ENCODE results near the gene SAPCD1.
A peak's percentile ranks its signal among the peaks of the same experiment; 100 is the strongest.

Gene SAPCD1

DNA sequence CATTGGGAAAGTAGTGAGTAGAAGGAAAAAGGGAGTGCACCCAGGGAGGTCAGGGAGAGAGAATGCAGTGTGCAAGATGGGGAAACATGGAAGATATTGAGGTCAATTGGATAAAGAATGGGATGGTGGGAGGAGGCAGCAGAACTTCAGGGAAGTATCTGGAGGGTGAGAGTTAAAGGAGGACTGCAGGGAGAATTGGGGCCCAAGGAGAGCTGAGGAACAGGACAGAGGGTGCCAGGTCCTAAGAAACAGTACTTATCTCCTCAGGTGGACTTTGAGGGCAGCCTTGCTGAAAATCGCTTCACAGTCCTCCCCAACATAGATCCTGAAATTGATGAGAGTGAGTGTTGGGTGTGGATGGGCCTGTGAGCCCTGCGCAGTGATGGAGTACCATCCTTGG lies 4.2 kb upstream of the SAPCD1 start:
- DNase-seq: no peak

DNA sequence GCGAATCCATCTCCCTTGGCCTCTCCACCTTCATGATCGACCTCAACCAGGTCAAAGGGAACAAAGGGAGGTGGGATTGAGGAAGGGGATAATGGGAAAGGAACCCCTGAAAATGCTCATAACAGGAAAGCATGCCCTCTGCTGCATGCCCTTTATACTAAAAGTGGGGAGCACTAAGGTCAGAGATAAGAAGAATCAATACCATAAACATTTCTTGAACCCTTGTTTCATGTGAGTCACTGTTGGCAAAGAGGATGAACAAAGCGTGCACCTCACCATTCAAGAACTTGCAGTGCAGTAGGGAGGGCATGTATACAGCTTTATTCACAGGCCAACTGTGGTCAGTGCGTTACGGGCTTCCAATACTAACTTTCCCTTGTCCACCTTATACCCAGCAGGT lies 1.7 kb upstream of the SAPCD1 start:
- DNase-seq: no peak

DNA sequence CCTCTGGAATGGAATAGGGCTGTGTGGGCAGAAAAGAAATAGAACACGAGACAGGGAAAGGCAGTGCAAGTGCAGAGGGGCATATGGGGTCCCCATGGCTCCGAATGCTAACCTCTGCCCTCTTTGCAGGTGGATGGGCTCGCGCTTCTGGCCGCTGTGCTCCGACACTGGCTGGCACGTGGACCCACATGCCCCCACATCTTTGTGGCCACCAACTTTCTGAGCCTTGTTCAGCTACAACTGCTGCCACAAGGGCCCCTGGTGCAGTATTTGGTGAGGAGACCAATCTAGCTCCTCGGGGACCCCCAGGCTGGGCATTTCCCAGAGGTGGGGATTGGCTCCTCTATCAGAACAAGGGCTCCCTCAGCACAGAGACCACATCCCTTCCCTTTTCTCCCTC lies 1.1 kb upstream of the SAPCD1 start:
- no peak for DNase-seq

DNA sequence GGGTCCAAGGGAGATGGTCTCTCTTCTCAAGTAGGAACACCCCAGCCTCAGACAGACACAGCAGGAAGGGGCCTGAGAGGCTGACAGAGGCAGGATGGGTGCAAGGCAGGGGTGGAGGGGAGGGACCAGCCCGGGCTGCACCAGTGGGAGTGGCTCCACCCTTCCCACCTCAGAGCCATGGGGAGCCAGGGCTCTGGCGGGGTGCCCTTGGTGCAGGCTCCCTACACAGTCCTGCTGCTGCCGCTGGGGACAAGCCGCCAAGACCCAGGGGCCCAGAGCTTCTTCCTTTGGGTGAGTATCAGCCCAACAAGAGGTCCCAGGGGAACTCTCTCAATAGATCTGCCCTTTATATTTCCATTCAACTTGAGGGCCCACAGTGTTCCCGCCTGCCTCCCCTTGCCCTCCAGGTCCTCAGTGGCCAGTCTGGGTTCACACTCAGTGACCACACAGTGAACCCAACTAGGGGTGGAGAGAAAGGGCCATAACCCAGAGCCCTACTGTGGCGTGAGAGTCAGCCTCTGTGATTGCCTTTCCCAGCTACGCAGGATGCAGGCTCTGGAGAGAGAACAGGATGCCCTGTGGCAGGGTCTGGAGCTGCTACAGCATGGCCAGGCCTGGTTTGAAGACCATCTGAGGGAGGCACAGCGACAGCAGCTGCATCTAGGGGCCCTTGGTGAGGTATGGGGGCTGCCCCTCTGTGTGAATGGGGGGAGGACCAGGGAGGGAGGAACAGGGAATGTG lies 592 bp downstream of the SAPCD1 start:
- DNase-seq: no peak

DNA sequence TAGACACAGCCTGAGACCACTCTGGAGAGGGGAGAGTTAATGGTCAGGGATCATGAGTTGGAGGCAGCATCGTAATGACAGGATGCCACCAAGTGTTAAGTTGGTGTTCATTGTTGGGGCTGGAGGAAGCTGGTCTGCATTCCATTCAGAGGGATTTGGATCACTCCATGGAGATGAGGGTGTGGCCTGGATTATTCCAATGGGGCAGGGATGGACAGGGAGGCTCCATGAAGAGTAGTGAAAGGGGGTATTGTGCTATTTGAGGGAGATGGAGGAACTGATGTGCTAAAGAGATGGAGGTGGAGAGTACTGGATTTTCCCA lies 1.1 kb downstream of the SAPCD1 start:
- no peak for DNase-seq

DNA sequence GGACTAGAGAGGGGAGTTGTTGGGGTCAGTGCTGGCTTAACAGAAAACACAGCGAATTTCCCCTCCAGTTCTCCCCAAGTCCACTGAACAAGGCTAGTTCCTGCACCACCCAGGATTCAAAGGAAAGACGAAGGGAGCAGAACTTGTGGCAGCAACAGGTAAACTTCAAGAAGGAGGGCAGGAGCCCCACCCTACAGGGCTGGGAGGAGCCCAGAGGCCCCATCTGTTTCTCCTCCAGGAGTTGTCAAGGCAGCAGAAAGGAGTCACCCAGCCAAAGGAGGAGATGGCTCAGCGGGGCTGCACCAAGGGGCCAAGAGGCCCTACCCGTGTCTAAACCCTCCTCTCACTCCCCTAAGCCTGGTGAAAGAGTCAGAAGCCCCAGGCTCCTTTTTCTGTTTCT lies 1.7 kb downstream of the SAPCD1 start:
- DNase-seq: no peak

DNA sequence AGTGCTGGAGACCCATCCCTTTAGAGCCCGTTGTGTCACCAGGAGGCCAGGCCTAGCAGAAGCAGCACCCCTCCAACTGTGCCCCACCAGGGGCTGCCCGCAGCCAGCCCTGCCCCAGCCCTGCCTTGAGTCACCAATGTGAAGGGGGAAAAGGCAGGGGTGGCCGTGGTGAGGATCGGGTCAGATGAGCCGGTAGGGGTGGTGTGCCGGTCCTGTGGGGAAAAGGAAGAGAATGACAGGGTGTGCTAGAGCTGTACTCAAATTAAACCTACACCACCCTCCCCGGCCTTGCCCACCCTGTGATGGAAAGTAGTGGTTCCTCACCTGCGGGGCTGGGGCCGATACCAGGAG lies 3.1 kb downstream of the SAPCD1 start:
- no peak for DNase-seq

DNA sequence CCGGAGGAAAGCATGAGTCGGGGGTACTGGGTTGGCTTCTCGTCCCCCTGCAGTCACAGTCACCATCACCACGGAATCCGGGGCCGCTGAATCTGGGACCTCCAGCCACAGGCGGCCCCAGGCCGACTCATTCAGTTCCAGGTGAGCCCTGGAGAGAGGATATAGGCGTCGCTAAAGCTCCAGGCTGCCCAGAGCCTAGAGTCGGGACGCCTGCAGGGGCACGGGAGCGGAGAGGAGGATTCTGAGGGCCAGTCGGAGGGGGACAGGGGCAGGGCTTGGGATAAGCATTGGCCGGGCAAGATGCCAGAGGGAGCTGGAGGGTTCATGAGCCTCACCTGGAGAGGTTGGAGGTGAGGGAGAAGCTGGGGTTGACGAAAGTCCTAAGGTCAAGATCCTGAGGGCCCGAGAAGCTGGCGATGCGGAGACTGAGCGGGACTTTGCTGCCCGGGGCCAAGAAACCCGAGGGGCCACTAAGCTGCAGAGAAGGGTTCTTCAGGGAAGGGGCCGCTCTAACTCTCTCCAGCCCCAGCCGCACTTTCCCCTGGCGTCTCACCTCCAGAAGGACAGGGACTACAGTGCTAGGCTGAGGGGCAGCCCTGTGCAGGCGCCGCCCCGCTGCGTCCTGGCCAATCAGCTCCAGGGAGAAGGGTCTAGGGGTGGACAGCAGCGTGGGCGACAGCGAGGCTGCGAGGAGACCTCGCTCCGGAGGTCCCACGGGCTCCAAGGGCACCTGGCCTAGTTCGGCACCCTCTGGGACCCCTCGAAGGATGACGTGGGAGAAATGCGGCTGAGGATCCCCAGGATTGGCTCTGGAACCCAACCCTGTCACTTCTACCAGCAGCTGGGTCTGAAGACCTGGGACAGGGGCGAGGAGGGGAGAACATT lies 3.7 kb downstream of the SAPCD1 start:
- no peak for DNase-seq

DNA sequence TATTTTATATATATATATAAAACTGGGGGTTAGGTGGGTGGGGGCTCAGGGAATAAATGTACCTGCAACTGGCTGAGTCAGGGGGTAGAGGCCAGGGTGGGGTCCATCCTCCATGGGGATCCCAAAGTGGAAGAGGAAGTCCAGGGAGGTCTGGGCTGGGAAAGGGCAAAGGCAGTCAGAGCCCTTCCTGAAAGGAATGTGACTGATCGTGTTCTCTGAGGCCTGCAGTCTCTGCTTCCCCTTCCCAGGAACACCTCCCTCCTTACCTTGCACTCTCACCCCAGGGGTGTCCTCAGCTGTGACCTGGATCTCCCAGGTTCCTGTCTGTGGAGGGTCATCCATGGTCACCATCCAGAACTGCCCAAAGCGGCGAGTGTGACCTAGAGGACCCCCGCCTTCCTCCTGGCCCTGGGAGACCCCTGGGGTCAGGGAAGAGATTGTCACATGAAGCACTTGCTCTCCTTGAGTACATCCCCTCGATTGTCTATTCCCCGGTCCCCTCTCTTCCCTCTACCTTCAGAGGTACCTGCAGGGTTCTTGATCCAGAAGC lies 4.7 kb downstream of the SAPCD1 start:
- no peak for DNase-seq

DNA sequence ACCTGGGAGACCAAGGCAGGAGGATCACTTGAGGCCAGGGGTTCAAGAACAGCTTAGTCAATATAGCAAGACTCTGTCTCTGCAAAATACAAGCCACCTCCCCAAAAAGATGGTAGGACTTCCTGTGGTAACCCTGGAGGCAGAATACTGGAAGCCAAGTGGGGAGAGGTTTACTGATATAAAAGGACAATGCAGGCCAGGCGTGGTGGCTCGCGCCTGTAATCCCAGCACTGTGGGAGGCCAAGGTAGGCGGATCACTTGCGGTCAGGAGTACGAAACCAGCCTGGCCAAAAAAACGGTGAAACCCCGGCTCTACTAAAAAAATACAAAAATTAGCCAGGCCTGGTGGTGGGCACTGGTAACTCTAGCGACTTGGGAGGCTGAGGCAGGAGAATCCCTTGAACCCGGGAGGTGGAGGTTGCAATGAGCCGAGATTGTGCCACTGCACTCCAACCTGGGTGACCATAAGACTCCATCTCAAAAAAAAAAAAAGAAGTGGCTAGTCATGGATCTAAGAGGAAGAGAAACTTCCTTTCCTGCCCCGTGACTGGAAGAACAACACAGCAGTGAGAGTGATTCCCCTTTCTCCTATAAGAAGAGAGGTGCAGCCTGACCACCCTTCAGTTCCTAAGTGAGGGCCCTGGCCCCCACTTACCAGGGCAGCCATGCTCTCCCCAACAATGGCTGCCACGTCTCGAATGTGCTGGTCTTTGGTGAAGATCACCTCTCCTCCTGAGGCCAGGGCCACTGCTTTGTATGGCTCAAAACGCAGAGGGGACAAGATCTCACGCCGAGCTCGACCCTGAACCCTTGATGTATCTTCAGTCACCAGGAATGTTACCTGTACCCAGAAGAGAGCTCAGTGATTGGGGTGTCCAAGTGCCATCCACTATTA lies 6.2 kb downstream of the SAPCD1 start:
- DNase-seq: no peak

DNA sequence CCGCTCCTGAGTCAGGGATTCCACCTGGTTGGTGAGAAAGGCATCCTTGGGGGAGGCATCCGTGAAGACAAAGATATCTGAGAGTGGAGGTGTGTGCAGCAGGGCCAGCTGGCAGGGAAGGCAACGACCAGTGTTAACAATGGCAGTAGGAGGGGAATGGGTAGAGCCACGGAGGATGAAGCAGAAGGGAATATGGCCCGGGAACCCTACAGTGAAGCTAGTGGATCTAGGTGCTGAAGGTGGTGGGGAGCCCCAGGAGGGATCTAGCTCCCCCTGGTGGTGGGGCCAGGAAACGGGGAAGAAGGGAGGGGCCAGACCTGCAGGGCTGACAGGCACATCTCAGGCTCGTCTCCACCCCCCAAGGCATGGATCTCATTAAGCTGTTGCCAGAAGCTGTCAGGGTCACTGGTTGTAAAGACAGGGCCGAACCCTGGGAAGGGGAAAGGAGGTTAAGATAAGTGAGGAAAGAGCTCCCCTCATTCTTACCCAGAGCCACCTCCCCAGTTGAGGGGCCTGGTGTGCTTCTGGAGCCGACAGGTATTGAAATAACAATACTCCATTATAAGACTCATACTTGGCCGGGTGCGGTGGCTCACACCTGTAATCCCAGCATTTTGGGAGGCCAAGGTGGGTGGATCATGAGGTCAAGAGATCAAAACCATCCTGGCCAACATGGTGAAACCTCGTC lies 7.4 kb downstream of the SAPCD1 start:
- peak; percentile 68 for DNase-seq

DNA sequence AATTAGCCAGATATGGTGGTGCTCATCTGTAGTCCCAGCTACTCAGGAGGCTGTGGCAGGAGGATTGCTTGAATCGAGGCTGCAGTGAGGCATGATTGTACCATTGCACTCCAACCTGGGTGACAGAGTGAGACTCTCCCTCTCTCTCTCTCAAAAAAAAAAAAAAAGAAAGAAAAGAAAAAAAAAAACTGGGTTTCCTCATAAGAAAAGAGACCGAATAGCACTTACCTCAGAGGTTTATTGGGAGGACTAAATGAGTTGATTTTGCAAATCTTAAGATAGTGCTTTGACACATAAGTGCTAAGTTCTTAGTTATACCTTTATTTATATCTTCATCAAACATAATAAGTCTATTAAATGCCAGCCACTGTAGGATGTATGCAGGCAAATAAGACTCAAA lies 8.4 kb downstream of the SAPCD1 start:
- DNase-seq: no peak

DNA sequence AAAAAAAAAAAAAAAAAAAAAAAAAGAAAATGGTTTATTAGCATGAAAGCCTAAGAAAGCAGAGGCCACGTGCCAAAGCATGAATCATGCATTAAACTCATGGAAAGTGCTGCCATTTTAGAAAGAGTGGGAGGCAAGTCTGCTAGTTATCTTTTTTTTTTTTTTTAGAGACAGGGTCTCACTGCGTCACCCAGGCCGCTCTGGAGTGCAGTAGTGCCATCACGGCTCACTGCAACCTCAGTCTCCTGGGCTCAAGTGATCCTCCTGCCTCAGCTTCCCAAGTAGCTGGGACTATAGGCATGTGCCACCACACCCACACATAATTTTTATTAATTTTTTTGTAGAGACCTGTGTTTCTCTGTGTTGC lies 9.5 kb downstream of the SAPCD1 start:
- DNase-seq: no peak

DNA sequence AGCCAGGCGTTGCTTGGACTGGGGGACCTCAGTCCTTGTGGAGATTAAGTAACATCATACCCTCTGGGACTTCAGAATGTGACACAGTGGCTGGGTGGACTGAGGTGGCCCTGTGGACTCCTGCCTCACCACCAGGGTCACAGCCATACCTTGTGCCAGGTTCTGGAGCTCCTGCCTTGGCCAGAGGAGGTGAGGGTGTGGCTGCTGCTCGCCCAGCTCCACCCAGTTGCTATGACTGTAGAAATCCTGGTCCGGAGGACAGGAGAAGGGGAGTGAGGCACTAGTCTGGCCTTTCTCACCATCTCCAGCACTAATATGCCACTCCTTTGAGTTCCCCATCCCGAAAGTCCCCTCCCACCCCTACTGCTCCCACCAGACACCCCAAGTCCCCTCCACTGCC lies 12.7 kb downstream of the SAPCD1 start:
- DNase-seq: no peak

DNA sequence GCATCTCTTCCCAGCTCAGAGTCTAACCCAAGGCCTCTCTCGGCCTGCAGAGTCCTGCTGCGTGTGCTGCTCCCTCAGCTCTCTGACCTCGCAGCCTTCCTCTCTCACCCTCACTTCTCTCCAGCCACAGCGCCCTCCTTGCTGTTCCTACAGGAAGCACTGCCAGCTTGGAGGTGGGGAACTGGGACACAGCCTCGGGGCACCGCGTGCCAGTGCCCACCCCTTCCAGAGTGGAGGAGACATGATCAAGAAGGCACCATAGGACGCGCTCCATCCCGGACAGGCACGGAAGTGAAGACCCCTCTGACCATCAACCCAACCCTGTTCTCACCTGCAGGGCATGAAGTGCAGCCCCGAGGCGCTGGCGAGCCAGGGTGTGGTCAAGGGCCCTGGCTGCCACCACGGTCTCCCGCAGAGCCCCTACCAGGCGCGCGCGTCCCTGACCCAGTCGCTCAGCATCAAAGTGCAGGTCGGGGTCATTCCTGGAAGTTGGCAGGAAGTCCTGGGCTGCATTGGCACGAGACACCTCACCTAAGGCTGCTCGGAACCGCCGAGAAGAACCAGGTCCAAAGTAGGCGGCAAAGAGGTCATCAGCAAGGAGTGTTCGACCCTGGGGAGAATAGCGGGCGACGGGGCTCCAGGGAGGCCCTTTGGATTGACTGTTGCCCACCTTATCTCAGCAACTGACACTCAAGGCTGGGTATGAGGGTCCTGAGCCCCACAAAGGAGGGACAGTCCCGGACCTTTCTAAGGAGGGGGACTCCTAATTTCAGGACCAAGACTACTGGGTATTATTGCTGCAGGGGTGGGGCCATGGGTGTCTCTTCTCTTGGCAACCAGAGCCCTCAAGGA lies 13.4 kb downstream of the SAPCD1 start:
- no peak for DNase-seq

DNA sequence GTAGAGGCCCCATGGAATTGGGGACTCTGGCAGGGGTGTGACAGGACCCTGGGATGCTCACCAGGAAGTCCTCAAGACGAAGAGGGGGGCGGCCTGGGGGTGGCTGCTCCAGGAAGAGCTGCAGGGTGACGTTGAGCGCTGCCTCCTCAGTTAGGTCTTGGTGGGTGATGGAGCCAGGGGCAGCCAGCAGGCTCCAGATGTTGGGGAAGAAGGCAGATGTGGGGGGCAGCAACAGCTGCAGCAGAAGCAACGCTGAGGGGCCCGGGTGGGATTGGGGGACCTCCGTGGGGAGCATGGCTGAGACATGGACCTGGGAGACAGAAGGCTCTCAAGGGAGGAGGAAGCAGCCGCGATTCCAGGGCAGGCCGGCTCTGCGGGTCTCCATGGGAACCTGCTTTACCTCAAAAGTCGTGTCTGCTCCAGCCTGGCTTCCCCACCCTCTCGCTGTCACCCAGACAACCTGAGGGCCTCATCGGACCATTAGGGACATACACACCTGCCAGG lies 14.1 kb downstream of the SAPCD1 start:
- no peak for DNase-seq

DNA sequence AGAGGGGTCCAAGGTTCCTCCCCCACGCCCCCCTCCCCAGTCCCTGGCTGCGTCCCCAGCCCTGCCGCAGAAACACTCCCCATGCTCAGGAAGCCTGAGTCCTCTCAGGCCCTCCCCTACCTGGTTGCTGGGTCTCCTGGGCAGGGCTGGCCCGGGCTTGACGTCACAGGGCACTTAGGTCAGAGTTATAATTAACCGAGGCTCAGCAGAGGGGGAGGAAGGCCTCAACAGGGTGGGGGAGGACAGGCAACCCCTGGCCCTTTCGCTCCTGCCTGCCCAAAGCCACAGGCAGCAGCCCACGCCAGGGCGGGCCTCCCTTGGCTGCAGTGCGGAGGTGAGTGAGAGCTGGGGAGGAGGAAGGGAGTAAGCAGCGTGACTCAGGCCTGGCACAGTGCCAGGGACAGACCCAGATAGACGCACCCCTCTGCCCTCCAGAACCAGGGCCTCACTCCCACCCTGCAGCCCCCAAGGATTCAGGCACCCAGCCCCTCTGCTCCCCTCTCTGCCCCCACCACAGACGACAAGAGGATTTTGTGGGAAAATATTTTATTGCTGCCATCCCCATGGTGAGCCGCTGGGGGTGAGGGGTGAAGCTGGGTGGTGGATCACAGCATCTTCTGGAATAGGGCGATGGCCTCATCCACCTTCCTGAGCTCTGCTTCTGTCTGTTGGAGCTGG lies 14.7 kb downstream of the SAPCD1 start, which contains the start of gene VWA7:
VWA7 (minus strand) TSS at position 340 of the 678 bp plus-strand sequence. CDS start 549 bp downstream, outside the sequence.
- DNase-seq: peak; percentile 45

DNA sequence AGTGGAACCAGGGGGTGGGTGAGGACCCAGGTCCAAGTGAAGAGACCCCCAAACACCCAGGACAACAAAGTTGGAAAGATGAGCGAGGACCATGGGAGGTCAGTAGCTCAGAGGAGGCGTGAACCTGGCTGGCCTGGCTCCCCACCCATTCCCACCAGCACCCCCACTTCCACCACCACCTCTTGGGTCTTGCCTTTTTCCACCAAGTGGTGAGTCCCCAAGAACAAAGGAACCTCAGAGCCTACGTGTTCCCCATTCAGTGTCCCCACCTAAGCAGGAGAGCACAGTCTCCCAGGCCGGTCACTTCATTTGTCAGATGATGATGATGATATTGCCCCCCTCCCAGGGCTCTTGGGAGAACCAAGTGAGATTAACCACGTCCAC lies 15.2 kb downstream of the SAPCD1 start:
- DNase-seq: no peak

DNA sequence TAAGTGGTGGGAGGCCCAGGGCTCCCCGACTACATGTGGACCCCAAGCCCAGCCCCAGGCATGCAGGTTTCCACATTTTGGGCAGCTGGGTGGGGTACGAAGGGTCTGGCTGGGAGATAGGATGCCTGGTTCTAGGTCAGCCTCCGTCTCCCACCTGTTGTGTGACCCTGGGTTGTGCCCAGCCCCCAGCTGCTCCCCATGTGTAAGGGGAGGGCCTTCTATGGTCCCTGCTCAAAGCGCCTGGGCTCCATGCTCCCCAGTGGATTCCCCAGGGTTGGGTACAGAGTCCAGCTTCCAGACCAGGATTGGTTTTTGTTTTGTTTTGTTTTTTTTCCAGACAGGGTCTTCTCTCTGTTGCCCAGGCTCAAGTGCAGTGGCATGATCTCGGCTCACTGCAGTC lies 15.7 kb downstream of the SAPCD1 start:
- DNase-seq: no peak

DNA sequence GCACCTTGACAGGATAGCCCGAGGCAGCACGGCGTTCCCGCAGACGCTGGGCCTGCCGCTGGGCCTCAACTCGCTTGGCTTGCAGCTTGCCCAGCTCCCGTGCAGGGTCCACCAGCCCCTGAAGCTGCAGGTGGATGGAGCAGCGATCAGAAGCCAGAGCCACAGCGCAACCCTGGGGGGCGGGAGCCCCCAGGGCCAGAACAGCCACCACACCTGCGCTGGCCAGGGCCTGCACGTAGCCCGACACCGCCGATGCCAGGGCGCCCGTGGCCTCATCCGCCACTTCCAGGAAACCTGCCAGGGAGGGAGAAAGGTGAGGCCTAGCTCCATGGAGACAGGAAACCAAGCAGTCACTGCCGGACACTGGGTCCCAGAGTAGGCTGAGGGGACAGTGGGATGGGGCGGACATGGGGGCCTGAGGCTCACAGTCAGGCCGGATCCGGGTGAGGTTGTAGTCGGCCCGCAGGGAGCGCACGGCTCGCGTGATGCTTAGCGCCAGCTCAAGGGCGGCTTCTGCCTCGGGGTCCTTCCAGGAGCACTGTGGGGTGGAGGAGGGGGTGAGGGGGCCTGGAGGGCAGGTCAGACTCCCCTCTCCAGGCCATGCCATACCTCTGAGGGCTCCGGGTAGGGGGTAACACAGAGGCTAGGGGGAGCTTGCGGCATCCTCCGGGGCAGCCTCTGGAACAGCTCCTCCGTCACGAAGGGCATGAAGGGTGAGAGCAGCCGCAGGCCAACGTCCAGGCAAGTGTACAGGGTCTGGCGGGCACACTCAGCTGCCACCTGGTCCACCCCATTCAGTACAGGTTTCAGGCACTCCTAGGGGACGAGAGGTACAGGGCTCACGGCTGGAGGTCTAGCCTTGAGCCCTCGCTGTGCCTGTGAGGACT lies 16.8 kb downstream of the SAPCD1 start:
- no peak for DNase-seq
